NB4 (cell line): Measurements from ENCODE around the gene METTL22.

Experiments
- DNase-seq: peaks from one replicate; pipeline ENCODE4 v3.0.0; 2010; ENCODE audit warnings: low read depth
- H3K4me3 ChIP-seq: one replicate; pipeline ENCODE4 v1.5.1; 2011; ENCODE audit warnings: mild to moderate bottlenecking, low read depth, low read length, moderate library complexity
- CTCF ChIP-seq: IDR thresholded peaks from one replicate; pipeline ENCODE4 v1.5.1; 2012; ENCODE audit warnings: low read depth, low read length
- MAX ChIP-seq: IDR thresholded peaks from 2 replicates; pipeline ENCODE4 v1.6.1; 2011; ENCODE audit warnings: low read depth, low read length
- MYC ChIP-seq: IDR thresholded peaks from 2 replicates; pipeline ENCODE4 v1.6.1; 2011; ENCODE audit warnings: low read depth, low read length
- POLR2A ChIP-seq: IDR thresholded peaks from 2 replicates; pipeline ENCODE4 v1.6.1; 2011; ENCODE audit warnings: mild to moderate bottlenecking; ENCODE audit not compliant: insufficient read length; ENCODE audit errors: extremely low read depth

Gene METTL22

GRCh38 chr16:8676737-8677375 is 55.4 kb downstream of the METTL22 start:
- H3K4me3 ChIP-seq: no peak overlapping the region
- TF ChIP-seq MYC (no peak), CTCF (no peak), POLR2A (no peak)
- DNase-seq: no peak

GRCh38 chr16:8677481-8677880 is 56.0 kb downstream of the METTL22 start:
- TF ChIP-seq MYC (no peak), MAX (no peak), POLR2A (no peak)
- no peak overlapping the region for H3K4me3 ChIP-seq
- DNase-seq: peak; percentile 11

- no peak for DNase-seq
- no peak for TF ChIP-seq POLR2A
- TF ChIP-seq MAX: no peak
- no peak for TF ChIP-seq MYC
- no peak for TF ChIP-seq CTCF
- H3K4me3 ChIP-seq: no peak overlapping the region
Measured at GRCh38 chr16:8678068-8678927, 56.8 kb downstream of the METTL22 start.

- H3K4me3 ChIP-seq: no peak overlapping the region
- no peak for TF ChIP-seq MAX
- no peak for TF ChIP-seq MYC
- no peak for TF ChIP-seq POLR2A
- no peak for TF ChIP-seq CTCF
- no peak for DNase-seq
Measured at GRCh38 chr16:8679151-8679550, 57.7 kb downstream of the METTL22 start.

GRCh38 chr16:8682551-8683259 is 61.2 kb downstream of the METTL22 start:
- DNase-seq: no peak
- H3K4me3 ChIP-seq: no peak overlapping the region
- no peak for TF ChIP-seq MYC
- TF ChIP-seq MAX: no peak
- TF ChIP-seq CTCF: no peak
- TF ChIP-seq POLR2A: no peak

- DNase-seq: no peak
- H3K4me3 ChIP-seq: no peak overlapping the region
- TF ChIP-seq CTCF: no peak
Measured at GRCh38 chr16:8683640-8684039, 62.1 kb downstream of the METTL22 start.
